Measurements from ENCODE around the gene HTR1E.

DNA sequence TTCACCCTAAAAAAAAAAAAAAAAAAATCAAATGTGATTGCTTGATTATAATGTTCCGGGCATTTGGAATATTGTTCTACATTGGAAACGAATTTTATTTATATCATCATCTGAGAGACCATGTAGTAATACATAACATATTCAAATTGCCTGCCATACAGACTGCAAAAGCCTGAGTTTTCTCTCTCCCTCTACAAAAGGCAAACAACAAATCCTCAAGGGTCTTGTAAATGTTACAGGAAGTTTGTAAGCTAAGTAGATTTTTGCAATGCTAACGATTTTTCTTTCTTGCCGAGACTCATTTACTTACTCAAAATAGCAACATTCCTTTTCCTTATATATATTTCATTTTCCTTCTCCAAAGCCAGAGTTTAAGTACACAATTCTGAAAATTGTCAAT, 49.0 kb upstream of the HTR1E start:
- TF ChIP-seq, protein P1, sequence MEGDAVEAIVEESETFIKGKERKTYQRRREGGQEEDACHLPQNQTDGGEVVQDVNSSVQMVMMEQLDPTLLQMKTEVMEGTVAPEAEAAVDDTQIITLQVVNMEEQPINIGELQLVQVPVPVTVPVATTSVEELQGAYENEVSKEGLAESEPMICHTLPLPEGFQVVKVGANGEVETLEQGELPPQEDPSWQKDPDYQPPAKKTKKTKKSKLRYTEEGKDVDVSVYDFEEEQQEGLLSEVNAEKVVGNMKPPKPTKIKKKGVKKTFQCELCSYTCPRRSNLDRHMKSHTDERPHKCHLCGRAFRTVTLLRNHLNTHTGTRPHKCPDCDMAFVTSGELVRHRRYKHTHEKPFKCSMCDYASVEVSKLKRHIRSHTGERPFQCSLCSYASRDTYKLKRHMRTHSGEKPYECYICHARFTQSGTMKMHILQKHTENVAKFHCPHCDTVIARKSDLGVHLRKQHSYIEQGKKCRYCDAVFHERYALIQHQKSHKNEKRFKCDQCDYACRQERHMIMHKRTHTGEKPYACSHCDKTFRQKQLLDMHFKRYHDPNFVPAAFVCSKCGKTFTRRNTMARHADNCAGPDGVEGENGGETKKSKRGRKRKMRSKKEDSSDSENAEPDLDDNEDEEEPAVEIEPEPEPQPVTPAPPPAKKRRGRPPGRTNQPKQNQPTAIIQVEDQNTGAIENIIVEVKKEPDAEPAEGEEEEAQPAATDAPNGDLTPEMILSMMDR (IDR thresholded peaks at IDR 0.05) = no peak
- no peak for TF ChIP-seq POLR2A (IDR thresholded peaks at IDR 0.05)
